PC-3 (cell line): Measurements from ENCODE around the gene MICALL2. TPM values are rescaled to one million over a fixed set of nuclear protein-coding genes. Genes with fewer than 3 reads are reported as not detected.

Experiments
- ATAC-seq: fragments of 200-7000 bp; cut with Tn5 transposase; 2 replicates; pipeline ENCODE4 v1.9.1; 2020; ENCODE audit warnings: mild to moderate bottlenecking, moderate library complexity
- BruUV-seq: library from RNA; stranded (reverse); fragments of 400-500 nt; replicated peaks from 2 replicates; lab custom pipeline; 2021; lab: Mats Ljungman, UMichigan
- CTCF ChIA-PET: fragments of 300-600 bp; sonication (Branson Sonifier 250); formaldehyde crosslinking; loops from one replicate; lab custom pipeline; 2022; ENCODE audit warnings: antibody characterized with exemption; lab: Charles Lee
- POLR2A ChIA-PET: fragments of 300-600 bp; sonication (Branson Sonifier 250); formaldehyde crosslinking; loops from one replicate; lab custom pipeline; 2022; ENCODE audit warnings: antibody characterized with exemption; ENCODE audit not compliant: unreplicated experiment; lab: Charles Lee
- DNase-seq: peaks from one replicate; pipeline ENCODE4 v3.0.0-alpha.2; 2015
- H2AFZ ChIP-seq: fragments of 300-600 bp; sonication (generic); 2 replicates; pipeline ENCODE4 v1.6.0; 2016; ENCODE audit warnings: antibody characterized with exemption, low read length
- H3F3A ChIP-seq: fragments of 300-600 bp; sonication (generic); one replicate; pipeline ENCODE4 v1.6.0; 2017; ENCODE audit warnings: antibody characterized with exemption, low read length, control low read depth, mild to moderate bottlenecking; ENCODE audit not compliant: unreplicated experiment
- H3K27ac ChIP-seq: fragments of 300-600 bp; sonication (generic); 2 replicates; pipeline ENCODE4 v1.5.1; 2016; ENCODE audit warnings: mild to moderate bottlenecking, low read length
- H3K27me3 ChIP-seq: fragments of 300-600 bp; sonication (generic); 2 replicates; pipeline ENCODE4 v1.6.1; 2016; ENCODE audit warnings: low read length, mixed read lengths
- H3K36me3 ChIP-seq: fragments of 300-600 bp; sonication (generic); 2 replicates; pipeline ENCODE4 v1.6.1; 2016; ENCODE audit warnings: low read depth, mixed run types, low read length, mixed read lengths
- H3K4me1 ChIP-seq: fragments of 300-600 bp; sonication (generic); 2 replicates; pipeline ENCODE4 v1.5.1; 2016; ENCODE audit warnings: low read length; ENCODE audit not compliant: insufficient read depth
- H3K4me2 ChIP-seq: fragments of 300-600 bp; sonication (generic); 2 replicates; pipeline ENCODE4 v1.6.0; 2016; ENCODE audit warnings: low read length
- H3K4me3 ChIP-seq: fragments of 300-600 bp; sonication (generic); 2 replicates; pipeline ENCODE4 v1.5.1; 2016; ENCODE audit warnings: mild to moderate bottlenecking, low read length, mixed read lengths
- H3K79me2 ChIP-seq: fragments of 300-600 bp; sonication (generic); 2 replicates; pipeline ENCODE4 v1.6.1; 2017; ENCODE audit warnings: low read length, mixed read lengths
- H3K9ac ChIP-seq: fragments of 300-600 bp; sonication (generic); 2 replicates; pipeline ENCODE4 v1.6.0; 2016; ENCODE audit warnings: mild to moderate bottlenecking, low read length
- H3K9me2 ChIP-seq: fragments of 300-600 bp; sonication (generic); replicated peaks from 2 replicates; pipeline ENCODE4 v1.6.1; 2016; ENCODE audit warnings: mixed run types, low read length, mixed read lengths
- H3K9me3 ChIP-seq: fragments of 300-600 bp; sonication (generic); 2 replicates; pipeline ENCODE4 v1.6.1; 2016; ENCODE audit warnings: low read length, mixed read lengths
- H4K20me1 ChIP-seq: fragments of 300-600 bp; sonication (generic); 2 replicates; pipeline ENCODE4 v1.6.1; 2016; ENCODE audit warnings: low read length, mixed read lengths
- EZH2 ChIP-seq: fragments of 300-600 bp; sonication (generic); IDR thresholded peaks from one replicate; pipeline ENCODE4 v1.6.1; 2017; ENCODE audit warnings: antibody characterized with exemption, mild to moderate bottlenecking, low read length; ENCODE audit not compliant: unreplicated experiment
- EZH2phosphoT487 ChIP-seq: fragments of 300-600 bp; sonication (generic); IDR thresholded peaks from 2 replicates; pipeline ENCODE4 v1.6.1; 2018; ENCODE audit warnings: mild to moderate bottlenecking, antibody characterized with exemption, low read length, borderline replicate concordance
- intact Hi-C: fragments of 100-400 bp; cut with micrococcal nuclease; formaldehyde crosslinking; loops from 2 replicates; pipeline ENCODE4 v1.9.0; 2023
- total RNA-seq: library from RNA; depleted of rRNA; stranded (reverse); fragments of >200 nt; gene quantifications from 2 replicates; pipeline ENCODE4 v1.2.3, GENCODE V29; 2014
- TF ChIP-seq, protein P1 (sequence below): fragments of 300-600 bp; sonication (generic); conservative IDR thresholded peaks from 2 replicates; pipeline ENCODE4 v1.5.1; 2017; ENCODE audit warnings: antibody characterized with exemption, low read depth, mild to moderate bottlenecking, low read length

MICALL2 gene
- total RNA-seq, 1 experiment from 2014 or later: 52.8 TPM

DNA sequence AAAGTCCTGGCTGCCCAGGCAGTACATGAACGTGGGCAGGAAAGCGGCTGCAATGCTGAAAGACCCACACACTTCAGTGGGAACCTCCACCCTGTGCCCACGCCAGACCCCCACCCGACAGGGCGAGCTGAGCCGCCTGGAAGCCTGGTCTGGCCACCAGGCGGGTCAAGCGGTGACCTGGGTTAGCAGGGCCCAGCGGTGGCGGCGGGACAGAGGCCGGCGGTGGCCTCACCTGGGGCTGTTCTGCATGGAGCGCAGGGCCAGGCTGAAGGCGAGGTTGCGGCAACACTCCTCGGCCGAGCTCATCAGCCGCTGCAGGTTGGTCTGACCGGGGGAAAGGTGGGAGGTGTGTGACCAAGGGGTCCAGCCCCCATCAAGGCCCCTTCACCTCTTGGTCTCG lies 11.6 kb upstream of the MICALL2 start:
- BruUV-seq: no TSS peak
- Histone ChIP-seq H3K9me2 (no peaks in the 10 kb centered on the region), H3K9me3 (no peaks in the 10 kb centered on the region), H3K79me2 (no peaks in the 10 kb centered on the region), H3K4me1 (no peaks in the 10 kb centered on the region), H3F3A (no peaks in the 10 kb centered on the region), H3K27ac (no peak overlapping the region), H2AFZ (no peak overlapping the region), H3K9ac (no peak overlapping the region), H3K4me3 (no peak overlapping the region), H3K4me2 (no peak overlapping the region), H4K20me1 (no peaks in the 10 kb centered on the region), H3K36me3 (peaks cover 11% of the 10 kb centered on the region; the same call in 1 of the 2 replicates), H3K27me3 (no peaks in the 10 kb centered on the region)
- no peak for DNase-seq
- POLR2A ChIA-PET: no interaction called here
- intact Hi-C loops: no loop called here
- no peak for TF ChIP-seq EZH2
- no peak for TF ChIP-seq EZH2phosphoT487
- TF ChIP-seq, protein P1, sequence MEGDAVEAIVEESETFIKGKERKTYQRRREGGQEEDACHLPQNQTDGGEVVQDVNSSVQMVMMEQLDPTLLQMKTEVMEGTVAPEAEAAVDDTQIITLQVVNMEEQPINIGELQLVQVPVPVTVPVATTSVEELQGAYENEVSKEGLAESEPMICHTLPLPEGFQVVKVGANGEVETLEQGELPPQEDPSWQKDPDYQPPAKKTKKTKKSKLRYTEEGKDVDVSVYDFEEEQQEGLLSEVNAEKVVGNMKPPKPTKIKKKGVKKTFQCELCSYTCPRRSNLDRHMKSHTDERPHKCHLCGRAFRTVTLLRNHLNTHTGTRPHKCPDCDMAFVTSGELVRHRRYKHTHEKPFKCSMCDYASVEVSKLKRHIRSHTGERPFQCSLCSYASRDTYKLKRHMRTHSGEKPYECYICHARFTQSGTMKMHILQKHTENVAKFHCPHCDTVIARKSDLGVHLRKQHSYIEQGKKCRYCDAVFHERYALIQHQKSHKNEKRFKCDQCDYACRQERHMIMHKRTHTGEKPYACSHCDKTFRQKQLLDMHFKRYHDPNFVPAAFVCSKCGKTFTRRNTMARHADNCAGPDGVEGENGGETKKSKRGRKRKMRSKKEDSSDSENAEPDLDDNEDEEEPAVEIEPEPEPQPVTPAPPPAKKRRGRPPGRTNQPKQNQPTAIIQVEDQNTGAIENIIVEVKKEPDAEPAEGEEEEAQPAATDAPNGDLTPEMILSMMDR: no peak
- CTCF ChIA-PET: no interaction called here
- no peak for ATAC-seq

DNA sequence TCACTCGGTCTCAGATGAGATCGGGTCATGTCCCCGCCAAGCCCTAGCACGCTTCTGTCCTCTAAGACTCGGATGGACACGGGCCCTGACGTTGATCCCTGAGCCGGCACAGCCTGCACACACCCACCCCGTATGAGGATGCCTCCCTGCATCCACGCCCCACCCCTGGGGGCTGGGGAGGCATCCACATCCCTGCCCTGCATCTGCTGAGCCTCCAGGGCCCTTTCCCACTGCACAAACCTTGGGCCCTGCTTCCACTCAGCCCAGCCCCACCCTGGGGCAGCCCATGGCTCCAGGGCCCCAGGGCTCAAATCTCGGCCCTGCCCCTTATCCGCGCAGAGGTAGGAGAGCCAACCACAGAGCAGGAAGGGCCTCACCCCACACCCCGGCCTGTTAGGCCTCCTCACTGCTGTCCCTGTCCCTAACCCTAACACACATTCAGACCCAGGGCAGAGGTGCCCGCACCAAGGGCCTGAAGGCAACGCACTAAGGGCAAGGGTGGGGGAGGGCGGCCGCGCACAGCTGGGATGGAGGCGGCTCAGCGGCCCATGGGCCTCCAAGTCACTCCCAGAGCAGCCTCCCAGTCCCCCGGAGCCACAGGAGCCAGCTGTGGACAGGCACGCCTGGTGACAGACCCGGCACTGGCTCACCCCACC lies 9.5 kb upstream of the MICALL2 start:
- TF ChIP-seq EZH2 (no peak), EZH2phosphoT487 (no peak)
- TF ChIP-seq, protein P1: no peak
- ATAC-seq: no peak
- no peaks in the 10 kb centered on the region for H3K27me3 ChIP-seq
- no peak overlapping the region for H3K9ac ChIP-seq
- H3K79me2 ChIP-seq: no peaks in the 10 kb centered on the region
- H3K9me2 ChIP-seq: no peaks in the 10 kb centered on the region
- H4K20me1 ChIP-seq: no peaks in the 10 kb centered on the region
- H3K4me1 ChIP-seq: no peaks in the 10 kb centered on the region
- H3K36me3 ChIP-seq: peaks cover 5% of the 10 kb centered on the region; the same call in 1 of the 2 replicates
- H3K9me3 ChIP-seq: no peaks in the 10 kb centered on the region
- ChIA-PET CTCF (no interaction called here), POLR2A (no interaction called here)
- H3K27ac ChIP-seq: no peak overlapping the region
- intact Hi-C loops: no loop called here
- DNase-seq: no peak
- H3F3A ChIP-seq: no peaks in the 10 kb centered on the region
- no TSS peak for BruUV-seq
- no peak overlapping the region for H2AFZ ChIP-seq
- H3K4me3 ChIP-seq: no peak overlapping the region
- no peak overlapping the region for H3K4me2 ChIP-seq

DNA sequence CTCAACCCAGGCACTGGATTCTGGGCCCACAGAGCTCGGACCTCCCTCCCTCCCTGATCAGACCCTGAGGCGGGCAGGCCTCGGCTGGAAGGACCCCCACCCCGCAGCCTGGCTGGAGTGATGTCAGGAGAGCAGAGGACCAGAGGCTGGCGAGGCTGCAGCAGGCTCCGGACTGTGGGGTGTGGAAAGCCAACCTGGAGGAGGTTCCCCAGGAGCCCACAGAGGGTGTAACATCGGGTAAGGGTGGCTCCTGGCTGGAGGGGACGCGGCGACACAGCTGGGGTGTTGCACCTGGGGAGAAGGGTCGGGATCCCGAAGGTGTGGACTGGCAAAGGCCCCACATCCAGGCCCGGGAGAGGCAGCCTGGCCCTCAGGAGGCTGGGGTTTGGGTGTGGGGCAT lies 8.9 kb upstream of the MICALL2 start:
- DNase-seq (no peak), ATAC-seq (no peak)
- Histone ChIP-seq H3K36me3 (no peaks in the 10 kb centered on the region), H3F3A (no peaks in the 10 kb centered on the region), H3K9me3 (no peaks in the 10 kb centered on the region), H3K9me2 (no peaks in the 10 kb centered on the region), H3K27me3 (no peaks in the 10 kb centered on the region), H3K4me2 (no peak overlapping the region), H3K4me3 (no peak overlapping the region), H3K9ac (no peak overlapping the region), H3K79me2 (no peaks in the 10 kb centered on the region), H3K27ac (no peak overlapping the region), H2AFZ (no peak overlapping the region), H4K20me1 (no peaks in the 10 kb centered on the region), H3K4me1 (no peaks in the 10 kb centered on the region)
- POLR2A ChIA-PET: no interaction called here
- CTCF ChIA-PET: no interaction called here
- TF ChIP-seq, protein P1: no peak
- no peak for TF ChIP-seq EZH2phosphoT487
- TF ChIP-seq EZH2: no peak
- intact Hi-C loops: no loop called here
- no TSS peak for BruUV-seq
